Measurements from ENCODE around the gene MPL. TPM values are rescaled to one million over a fixed set of nuclear protein-coding genes. Genes with fewer than 3 reads are reported as not detected.
"Not testable (repeated sequence)": the region's sequence is repeated elsewhere in the genome, so short reads cannot be mapped to it uniquely, and the experiment has no call there.

The MPL gene
- total RNA-seq, 1 donor from 2014 or later = not detected

GRCh38 chr1:43368646-43369020 lies 31.0 kb downstream of the MPL start:
- TF ChIP-seq, protein P1, sequence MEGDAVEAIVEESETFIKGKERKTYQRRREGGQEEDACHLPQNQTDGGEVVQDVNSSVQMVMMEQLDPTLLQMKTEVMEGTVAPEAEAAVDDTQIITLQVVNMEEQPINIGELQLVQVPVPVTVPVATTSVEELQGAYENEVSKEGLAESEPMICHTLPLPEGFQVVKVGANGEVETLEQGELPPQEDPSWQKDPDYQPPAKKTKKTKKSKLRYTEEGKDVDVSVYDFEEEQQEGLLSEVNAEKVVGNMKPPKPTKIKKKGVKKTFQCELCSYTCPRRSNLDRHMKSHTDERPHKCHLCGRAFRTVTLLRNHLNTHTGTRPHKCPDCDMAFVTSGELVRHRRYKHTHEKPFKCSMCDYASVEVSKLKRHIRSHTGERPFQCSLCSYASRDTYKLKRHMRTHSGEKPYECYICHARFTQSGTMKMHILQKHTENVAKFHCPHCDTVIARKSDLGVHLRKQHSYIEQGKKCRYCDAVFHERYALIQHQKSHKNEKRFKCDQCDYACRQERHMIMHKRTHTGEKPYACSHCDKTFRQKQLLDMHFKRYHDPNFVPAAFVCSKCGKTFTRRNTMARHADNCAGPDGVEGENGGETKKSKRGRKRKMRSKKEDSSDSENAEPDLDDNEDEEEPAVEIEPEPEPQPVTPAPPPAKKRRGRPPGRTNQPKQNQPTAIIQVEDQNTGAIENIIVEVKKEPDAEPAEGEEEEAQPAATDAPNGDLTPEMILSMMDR (IDR thresholded peaks at IDR 0.05; ENCODE audit: insufficient read depth, low read depth, low read length) = no peak
- TF ChIP-seq EZH2 (IDR thresholded peaks at IDR 0.05; ENCODE audit: insufficient read depth, low read length) = no peak
- Histone ChIP-seq H3K4me2 (ENCODE audit: low read length) (peak overlapping the region; percentile 89), H2AFZ (ENCODE audit: low read depth, low read length) (peak overlapping the region; percentile 61), H3K9me3 (ENCODE audit: insufficient read depth, low read depth, low read length) (no peaks in the 10 kb centered on the region), H3K4me3 (ENCODE audit: insufficient read depth, low read depth, low read length) (peak overlapping the region; percentile 69), H3K27ac (ENCODE audit: low read depth, low read length) (peak overlapping the region; percentile 79), H3K79me2 (ENCODE audit: insufficient read depth, low read length) (peaks cover 55% of the 10 kb centered on the region), H3K4me1 (ENCODE audit: insufficient read depth, low read length) (peaks cover 40% of the 10 kb centered on the region), H3K27me3 (ENCODE audit: insufficient read depth, low read length) (no peaks in the 10 kb centered on the region), H3K36me3 (ENCODE audit: insufficient read depth, low read length) (peaks cover 14% of the 10 kb centered on the region), H4K20me1 (ENCODE audit: insufficient read depth, low read length) (peaks cover 31% of the 10 kb centered on the region), H3K9ac (ENCODE audit: low read length) (peak overlapping the region; percentile 86)
- Mint-ChIP-seq H3K27me3 (ENCODE audit: low read depth, unreplicated experiment) (no peaks in the 10 kb centered on the region), H3K4me1 (ENCODE audit: low read depth, unreplicated experiment) (peaks cover 19% of the 10 kb centered on the region), H3K4me3 (ENCODE audit: unreplicated experiment) (peak overlapping the region; percentile 90), H3K9me3 (ENCODE audit: unreplicated experiment) (no peaks in the 10 kb centered on the region), H3K27ac (ENCODE audit: unreplicated experiment) (peak overlapping the region; percentile 86), H3K36me3 (ENCODE audit: low read depth, unreplicated experiment) (peaks cover 18% of the 10 kb centered on the region)
- no peak for FAIRE-seq
- no peak for DNase-seq (ENCODE audit: low read depth)

- not testable (repeated sequence) for H2AFZ ChIP-seq (ENCODE audit: low read depth, low read length); H3K9me3 Mint-ChIP-seq (ENCODE audit: unreplicated experiment); H3K9ac ChIP-seq (ENCODE audit: low read length); H3K27ac ChIP-seq (ENCODE audit: low read depth, low read length); H3K9me3 ChIP-seq (ENCODE audit: insufficient read depth, low read depth, low read length); H3K36me3 Mint-ChIP-seq (ENCODE audit: low read depth, unreplicated experiment); FAIRE-seq; H3K36me3 ChIP-seq (ENCODE audit: insufficient read depth, low read length); H3K27me3 Mint-ChIP-seq (ENCODE audit: low read depth, unreplicated experiment); H3K27me3 ChIP-seq (ENCODE audit: insufficient read depth, low read length); H3K27ac Mint-ChIP-seq (ENCODE audit: unreplicated experiment); DNase-seq (ENCODE audit: low read depth); H3K4me3 ChIP-seq (ENCODE audit: insufficient read depth, low read depth, low read length); H3K4me2 ChIP-seq (ENCODE audit: low read length)
- Mint-ChIP-seq H3K4me1 (ENCODE audit: low read depth, unreplicated experiment) (peaks cover 19% of the 10 kb centered on the region), H3K4me3 (ENCODE audit: unreplicated experiment) (peak overlapping the region; percentile 65)
- Histone ChIP-seq H3K4me1 (ENCODE audit: insufficient read depth, low read length) (peaks cover 44% of the 10 kb centered on the region), H3K79me2 (ENCODE audit: insufficient read depth, low read length) (peaks cover 44% of the 10 kb centered on the region), H4K20me1 (ENCODE audit: insufficient read depth, low read length) (peaks cover 20% of the 10 kb centered on the region)
Measured at GRCh38 chr1:43369779-43370178, 32.2 kb downstream of the MPL start.

- H3K36me3 Mint-ChIP-seq (ENCODE audit: low read depth, unreplicated experiment) = peaks cover 3% of the 10 kb centered on the region
- Histone ChIP-seq H3K4me1 (ENCODE audit: insufficient read depth, low read length) (peaks cover 43% of the 10 kb centered on the region), H3K27me3 (ENCODE audit: insufficient read depth, low read length) (no peaks in the 10 kb centered on the region), H3K9ac (ENCODE audit: low read length) (no peak overlapping the region), H3K27ac (ENCODE audit: low read depth, low read length) (no peak overlapping the region), H4K20me1 (ENCODE audit: insufficient read depth, low read length) (peaks cover 12% of the 10 kb centered on the region), H3K4me2 (ENCODE audit: low read length) (no peak overlapping the region), H3K36me3 (ENCODE audit: insufficient read depth, low read length) (no peaks in the 10 kb centered on the region), H3K79me2 (ENCODE audit: insufficient read depth, low read length) (peaks cover 36% of the 10 kb centered on the region), H3K4me3 (ENCODE audit: insufficient read depth, low read depth, low read length) (no peak overlapping the region), H2AFZ (ENCODE audit: low read depth, low read length) (no peak overlapping the region), H3K9me3 (ENCODE audit: insufficient read depth, low read depth, low read length) (no peaks in the 10 kb centered on the region)
- no peak overlapping the region for H3K27ac Mint-ChIP-seq (ENCODE audit: unreplicated experiment)
- H3K4me3 Mint-ChIP-seq (ENCODE audit: unreplicated experiment) = no peak overlapping the region
- no peaks in the 10 kb centered on the region for H3K27me3 Mint-ChIP-seq (ENCODE audit: low read depth, unreplicated experiment)
- TF ChIP-seq, protein P1 (IDR thresholded peaks at IDR 0.05; ENCODE audit: insufficient read depth, low read depth, low read length) = no peak
- TF ChIP-seq EZH2 (IDR thresholded peaks at IDR 0.05; ENCODE audit: insufficient read depth, low read length) = no peak
- DNase-seq (ENCODE audit: low read depth) (no peak), FAIRE-seq (no peak)
- H3K9me3 Mint-ChIP-seq (ENCODE audit: unreplicated experiment) = no peaks in the 10 kb centered on the region
- H3K4me1 Mint-ChIP-seq (ENCODE audit: low read depth, unreplicated experiment) = peaks cover 15% of the 10 kb centered on the region
Measured at GRCh38 chr1:43370564-43370963, 32.9 kb downstream of the MPL start.

Measured in astrocyte (in vitro differentiated cells and primary cell).